ENCODE data around the gene GHITM. TPM values are rescaled to one million over a fixed set of nuclear protein-coding genes. Genes with fewer than 3 reads are reported as not detected.
A peak's percentile ranks its signal among the peaks of the same experiment; 100 is the strongest.
"Not testable (repeated sequence)": the region's sequence is repeated elsewhere in the genome, so short reads cannot be mapped to it uniquely, and the experiment has no call there.

The GHITM gene
- total RNA-seq, 2 experiments from 2014 or later = 192 to 197 TPM

- Mint-ChIP-seq H3K27me3 (peaks cover 8% of the 10 kb centered on the region), H3K9me3 (no peaks in the 10 kb centered on the region), H3K4me1 (ENCODE audit: low read depth) (peaks cover 4% of the 10 kb centered on the region), H3K36me3 (no peaks in the 10 kb centered on the region), H3K27ac (no peak overlapping the region), H3K4me3 (no peak overlapping the region)
- intact Hi-C loops (cut with micrococcal nuclease) = no loop called here
- DNase-seq = peak; percentile 20
- ChIA-PET POLR2A (no interaction called here), CTCF (no interaction called here)
Measured at GRCh38 chr10:84118395-84119006, 20.8 kb upstream of the GHITM start.

- H3K27ac Mint-ChIP-seq = no peak overlapping the region
- peaks cover 7% of the 10 kb centered on the region for H3K27me3 Mint-ChIP-seq
- POLR2A ChIA-PET = no interaction called here
- peaks cover 19% of the 10 kb centered on the region for H3K9me3 Mint-ChIP-seq
- DNase-seq = no peak
- CTCF ChIA-PET = no interaction called here
- intact Hi-C loops (cut with micrococcal nuclease) = no loop called here
- no peak overlapping the region for H3K4me3 Mint-ChIP-seq
- H3K4me1 Mint-ChIP-seq (ENCODE audit: low read depth) = no peaks in the 10 kb centered on the region
- peaks cover 7% of the 10 kb centered on the region for H3K36me3 Mint-ChIP-seq
Measured at GRCh38 chr10:84123362-84123761, 15.9 kb upstream of the GHITM start.

GRCh38 chr10:84125910-84126784, 13.2 kb upstream of the GHITM start:
- peak; percentile 17 for DNase-seq
- H3K27ac Mint-ChIP-seq; H3K36me3 Mint-ChIP-seq; POLR2A ChIA-PET; H3K4me3 Mint-ChIP-seq; H3K4me1 Mint-ChIP-seq (ENCODE audit: low read depth): not testable (repeated sequence)
- peaks cover 16% of the 10 kb centered on the region for H3K27me3 Mint-ChIP-seq
- H3K9me3 Mint-ChIP-seq = peaks cover 19% of the 10 kb centered on the region
- intact Hi-C loops (cut with micrococcal nuclease) = loop anchor here (1.0 kb wide), 1 partner anchor 12 kb away; no protein-coding TSS in a partner anchor
- CTCF ChIA-PET = interaction anchor here (1.2 kb wide), 1 partner anchor 22 kb away, joined by 4 read pairs; no protein-coding TSS in a partner anchor

GRCh38 chr10:84126785-84127167, 12.5 kb upstream of the GHITM start:
- intact Hi-C loops (cut with micrococcal nuclease) = loop anchor here (1.0 kb wide), 1 partner anchor 12 kb away; no protein-coding TSS in a partner anchor
- Mint-ChIP-seq H3K27me3 (peaks cover 16% of the 10 kb centered on the region), H3K4me1 (ENCODE audit: low read depth) (no peaks in the 10 kb centered on the region), H3K27ac (no peak overlapping the region), H3K9me3 (peaks cover 19% of the 10 kb centered on the region), H3K4me3 (no peak overlapping the region), H3K36me3 (peaks cover 7% of the 10 kb centered on the region)
- ChIA-PET POLR2A (no interaction called here), CTCF (interaction anchor here (1.2 kb wide), 1 partner anchor 21 kb away, joined by 4 read pairs; no protein-coding TSS in a partner anchor)
- DNase-seq = no peak

- POLR2A ChIA-PET = no interaction called here
- H3K9me3 Mint-ChIP-seq = no peaks in the 10 kb centered on the region
- peaks cover 15% of the 10 kb centered on the region for H3K4me1 Mint-ChIP-seq (ENCODE audit: low read depth)
- intact Hi-C loops (cut with micrococcal nuclease) = loop anchor here (5.0 kb wide), 1 partner anchor 56 kb away; the partner anchor contains the start of gene CDHR1
- CTCF ChIA-PET = interaction anchor here (1.4 to 2.3 kb wide), 2 partner anchors 12 to 69 kb away, joined by 3 to 12 read pairs; no protein-coding TSS in a partner anchor
- H3K4me3 Mint-ChIP-seq = no peak overlapping the region
- H3K36me3 Mint-ChIP-seq = peaks cover 3% of the 10 kb centered on the region
- H3K27ac Mint-ChIP-seq = peak overlapping the region; percentile 2
- no peak for DNase-seq
- H3K27me3 Mint-ChIP-seq = peaks cover 2% of the 10 kb centered on the region
Measured at GRCh38 chr10:84135836-84136235, 3.5 kb upstream of the GHITM start.

- DNase-seq = no peak
- peaks cover 10% of the 10 kb centered on the region for H3K36me3 Mint-ChIP-seq
- H3K27me3 Mint-ChIP-seq = no peaks in the 10 kb centered on the region
- no peaks in the 10 kb centered on the region for H3K9me3 Mint-ChIP-seq
- intact Hi-C loops (cut with micrococcal nuclease) = loop anchor here (1.0 to 5.0 kb wide), 4 partner anchors 12 to 397 kb away; partner anchors contain the start of gene CDHR1
- peak overlapping the region; percentile 95 for H3K27ac Mint-ChIP-seq
- peaks cover 27% of the 10 kb centered on the region for H3K4me1 Mint-ChIP-seq (ENCODE audit: low read depth)
- ChIA-PET POLR2A (no interaction called here), CTCF (interaction anchor here (0.9 to 3.2 kb wide), 4 partner anchors 10 to 400 kb away, joined by 3 to 26 read pairs (median 3); no protein-coding TSS in a partner anchor)
- peak overlapping the region; percentile 97 for H3K4me3 Mint-ChIP-seq
Measured at GRCh38 chr10:84137811-84138210, 1.5 kb upstream of the GHITM start.

GRCh38 chr10:84138478-84139125, 707 bp upstream of the GHITM start:
- H3K4me1 Mint-ChIP-seq (ENCODE audit: low read depth) = peaks cover 31% of the 10 kb centered on the region
- CTCF ChIA-PET = interaction anchor here (0.9 to 3.2 kb wide), 6 partner anchors 9 to 196 kb away, joined by 3 to 26 read pairs (median 3); no protein-coding TSS in a partner anchor
- no peaks in the 10 kb centered on the region for H3K9me3 Mint-ChIP-seq
- no peaks in the 10 kb centered on the region for H3K27me3 Mint-ChIP-seq
- intact Hi-C loops (cut with micrococcal nuclease) = loop anchor here (1.0 to 5.0 kb wide), 8 partner anchors 10 to 458 kb away; partner anchors contain the start of genes CCSER2 and CDHR1
- POLR2A ChIA-PET = interaction anchor here (0.7 to 1.2 kb wide), 3 partner anchors 10 to 195 kb away, joined by 3 to 6 read pairs (median 4); no protein-coding TSS in a partner anchor
- peak overlapping the region; percentile 95 for H3K27ac Mint-ChIP-seq
- peaks cover 16% of the 10 kb centered on the region for H3K36me3 Mint-ChIP-seq
- peak; percentile 86 for DNase-seq
- peak overlapping the region; percentile 97 for H3K4me3 Mint-ChIP-seq

GRCh38 chr10:84140036-84140379, 699 bp downstream of the GHITM start:
- peak; percentile 35 for DNase-seq
- intact Hi-C loops (cut with micrococcal nuclease) = loop anchor here (5.0 kb wide), 1 partner anchor 117 kb away; no protein-coding TSS in a partner anchor
- Mint-ChIP-seq H3K4me1 (ENCODE audit: low read depth) (peaks cover 38% of the 10 kb centered on the region), H3K4me3 (peak overlapping the region; percentile 97), H3K27ac (peak overlapping the region; percentile 95), H3K27me3 (no peaks in the 10 kb centered on the region), H3K36me3 (peaks cover 22% of the 10 kb centered on the region), H3K9me3 (no peaks in the 10 kb centered on the region)
- ChIA-PET POLR2A (interaction anchor here (0.6 to 1.2 kb wide), 2 partner anchors 8 to 188 kb away, joined by 3 read pairs; partner anchors contain the start of gene CCSER2), CTCF (interaction anchor here (3.2 kb wide), 1 partner anchor 8 kb away, joined by 26 read pairs; no protein-coding TSS in a partner anchor)

- POLR2A ChIA-PET = interaction anchor here (0.7 kb wide), 1 partner anchor 7 kb away, joined by 3 read pairs; no protein-coding TSS in a partner anchor
- Mint-ChIP-seq H3K27me3 (no peaks in the 10 kb centered on the region), H3K9me3 (no peaks in the 10 kb centered on the region), H3K4me3 (no peak overlapping the region), H3K4me1 (ENCODE audit: low read depth) (peaks cover 25% of the 10 kb centered on the region), H3K36me3 (peaks cover 52% of the 10 kb centered on the region), H3K27ac (no peak overlapping the region)
- DNase-seq = no peak
- intact Hi-C loops (cut with micrococcal nuclease) = no loop called here
- CTCF ChIA-PET = interaction anchor here (0.6 to 4.5 kb wide), 28 partner anchors 9 to 390 kb away, joined by 3 to 75 read pairs (median 5); partner anchors contain the start of gene GHITM
Measured at GRCh38 chr10:84147347-84147746, 8.0 kb downstream of the GHITM start.

- not testable (repeated sequence) for H3K27ac Mint-ChIP-seq, H3K9me3 Mint-ChIP-seq, H3K4me3 Mint-ChIP-seq, H3K27me3 Mint-ChIP-seq, DNase-seq
- H3K4me1 Mint-ChIP-seq (ENCODE audit: low read depth) = peaks cover 27% of the 10 kb centered on the region
- peaks cover 51% of the 10 kb centered on the region for H3K36me3 Mint-ChIP-seq
- ChIA-PET POLR2A (interaction anchor here (0.7 to 1.0 kb wide), 2 partner anchors 8 to 9 kb away, joined by 3 to 4 read pairs; partner anchors contain the start of gene GHITM), CTCF (interaction anchor here (0.6 to 4.5 kb wide), 29 partner anchors 9 to 389 kb away, joined by 3 to 75 read pairs (median 5); partner anchors contain the start of gene GHITM)
- intact Hi-C loops (cut with micrococcal nuclease) = loop anchor here (1.0 kb wide), 2 partner anchors 9 to 57 kb away; partner anchors contain the start of gene GHITM
Measured at GRCh38 chr10:84148006-84148597, 8.8 kb downstream of the GHITM start.

GRCh38 chr10:84149854-84150253, 10.5 kb downstream of the GHITM start:
- intact Hi-C loops (cut with micrococcal nuclease) = no loop called here
- H3K36me3 Mint-ChIP-seq = peaks cover 54% of the 10 kb centered on the region
- CTCF ChIA-PET = interaction anchor here (0.8 to 4.5 kb wide), 6 partner anchors 9 to 107 kb away, joined by 3 to 75 read pairs (median 4); no protein-coding TSS in a partner anchor
- H3K27me3 Mint-ChIP-seq = no peaks in the 10 kb centered on the region
- no peak overlapping the region for H3K27ac Mint-ChIP-seq
- no peak for DNase-seq
- H3K4me3 Mint-ChIP-seq = no peak overlapping the region
- no peaks in the 10 kb centered on the region for H3K9me3 Mint-ChIP-seq
- H3K4me1 Mint-ChIP-seq (ENCODE audit: low read depth) = peaks cover 26% of the 10 kb centered on the region
- POLR2A ChIA-PET = no interaction called here
